Endothelial cell (in vitro differentiated cells): ENCODE results near the gene TMEM238. TPM values are rescaled to one million over a fixed set of nuclear protein-coding genes. Genes with fewer than 3 reads are reported as not detected.

ENCODE experiments used
- DNase-seq: peaks from one replicate; pipeline ENCODE4 v3.0.0; 2021; ENCODE audit warnings: low spot score
- H3K27ac Mint-ChIP-seq: one replicate; pipeline ENCODE4 v1.8.0; 2021; ENCODE audit warnings: mixed read lengths, inconsistent platforms; ENCODE audit not compliant: unreplicated experiment
- H3K27me3 Mint-ChIP-seq: one replicate; pipeline ENCODE4 v1.8.0; 2021; ENCODE audit warnings: mild to moderate bottlenecking, moderate library complexity, mixed read lengths, inconsistent platforms; ENCODE audit not compliant: unreplicated experiment
- H3K36me3 Mint-ChIP-seq: one replicate; pipeline ENCODE4 v1.8.0; 2021; ENCODE audit warnings: mild to moderate bottlenecking, low read depth, mixed read lengths, inconsistent platforms; ENCODE audit not compliant: unreplicated experiment
- H3K4me1 Mint-ChIP-seq: one replicate; pipeline ENCODE4 v1.8.0; 2021; ENCODE audit warnings: mild to moderate bottlenecking, mixed read lengths, inconsistent platforms; ENCODE audit not compliant: unreplicated experiment
- H3K4me3 Mint-ChIP-seq: one replicate; pipeline ENCODE4 v1.8.0; 2021; ENCODE audit warnings: mild to moderate bottlenecking, mixed read lengths, inconsistent platforms; ENCODE audit not compliant: unreplicated experiment
- H3K9me3 Mint-ChIP-seq: one replicate; pipeline ENCODE4 v1.8.0; 2021; ENCODE audit warnings: mixed read lengths, inconsistent platforms; ENCODE audit not compliant: unreplicated experiment
- total RNA-seq: library from RNA; stranded (reverse); fragmentation: NEBNext Ultra II Directional; extraction: Animal tissue kit (Norgen Biotek cat#: 25700); gene quantifications from one replicate; pipeline ENCODE4 v1.2.1, GENCODE V29; 2021; ENCODE audit not compliant: unreplicated experiment
- TF ChIP-seq, protein P1 (sequence below): fragments of 200-600 bp; sonication (generic); IDR thresholded peaks from one replicate; pipeline ENCODE4 v1.5.0; 2021; ENCODE audit warnings: antibody characterized with exemption; ENCODE audit not compliant: unreplicated experiment

TMEM238 gene
- total RNA-seq, 1 donor from 2014 or later = 0.64 TPM

DNA sequence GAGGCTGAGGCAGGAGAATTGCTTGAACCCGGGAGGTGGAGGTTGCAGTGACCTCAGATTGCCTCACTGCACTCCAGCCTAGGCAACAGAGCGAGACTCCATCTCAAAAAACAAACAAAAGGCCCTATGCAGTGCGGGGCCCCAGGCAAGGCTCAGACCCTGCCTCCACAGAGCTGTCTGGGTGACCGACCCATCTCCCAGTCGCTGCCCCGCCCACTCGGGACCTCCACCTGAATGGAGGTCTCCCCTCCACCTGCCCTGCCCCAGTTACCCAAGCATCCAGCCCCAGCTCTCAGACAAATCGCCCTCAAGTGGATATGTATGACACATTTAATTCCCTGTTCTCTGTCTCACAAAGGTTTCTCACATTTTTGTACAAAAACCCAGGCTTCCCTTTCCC is 18.8 kb downstream of the TMEM238 start:
- Mint-ChIP-seq H3K4me3 (no peak overlapping the region), H3K27ac (no peak overlapping the region), H3K27me3 (peaks cover 22% of the 10 kb centered on the region), H3K4me1 (no peaks in the 10 kb centered on the region), H3K36me3 (no peaks in the 10 kb centered on the region), H3K9me3 (no peaks in the 10 kb centered on the region)
- DNase-seq = no peak
- TF ChIP-seq, protein P1, sequence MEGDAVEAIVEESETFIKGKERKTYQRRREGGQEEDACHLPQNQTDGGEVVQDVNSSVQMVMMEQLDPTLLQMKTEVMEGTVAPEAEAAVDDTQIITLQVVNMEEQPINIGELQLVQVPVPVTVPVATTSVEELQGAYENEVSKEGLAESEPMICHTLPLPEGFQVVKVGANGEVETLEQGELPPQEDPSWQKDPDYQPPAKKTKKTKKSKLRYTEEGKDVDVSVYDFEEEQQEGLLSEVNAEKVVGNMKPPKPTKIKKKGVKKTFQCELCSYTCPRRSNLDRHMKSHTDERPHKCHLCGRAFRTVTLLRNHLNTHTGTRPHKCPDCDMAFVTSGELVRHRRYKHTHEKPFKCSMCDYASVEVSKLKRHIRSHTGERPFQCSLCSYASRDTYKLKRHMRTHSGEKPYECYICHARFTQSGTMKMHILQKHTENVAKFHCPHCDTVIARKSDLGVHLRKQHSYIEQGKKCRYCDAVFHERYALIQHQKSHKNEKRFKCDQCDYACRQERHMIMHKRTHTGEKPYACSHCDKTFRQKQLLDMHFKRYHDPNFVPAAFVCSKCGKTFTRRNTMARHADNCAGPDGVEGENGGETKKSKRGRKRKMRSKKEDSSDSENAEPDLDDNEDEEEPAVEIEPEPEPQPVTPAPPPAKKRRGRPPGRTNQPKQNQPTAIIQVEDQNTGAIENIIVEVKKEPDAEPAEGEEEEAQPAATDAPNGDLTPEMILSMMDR = no peak

DNA sequence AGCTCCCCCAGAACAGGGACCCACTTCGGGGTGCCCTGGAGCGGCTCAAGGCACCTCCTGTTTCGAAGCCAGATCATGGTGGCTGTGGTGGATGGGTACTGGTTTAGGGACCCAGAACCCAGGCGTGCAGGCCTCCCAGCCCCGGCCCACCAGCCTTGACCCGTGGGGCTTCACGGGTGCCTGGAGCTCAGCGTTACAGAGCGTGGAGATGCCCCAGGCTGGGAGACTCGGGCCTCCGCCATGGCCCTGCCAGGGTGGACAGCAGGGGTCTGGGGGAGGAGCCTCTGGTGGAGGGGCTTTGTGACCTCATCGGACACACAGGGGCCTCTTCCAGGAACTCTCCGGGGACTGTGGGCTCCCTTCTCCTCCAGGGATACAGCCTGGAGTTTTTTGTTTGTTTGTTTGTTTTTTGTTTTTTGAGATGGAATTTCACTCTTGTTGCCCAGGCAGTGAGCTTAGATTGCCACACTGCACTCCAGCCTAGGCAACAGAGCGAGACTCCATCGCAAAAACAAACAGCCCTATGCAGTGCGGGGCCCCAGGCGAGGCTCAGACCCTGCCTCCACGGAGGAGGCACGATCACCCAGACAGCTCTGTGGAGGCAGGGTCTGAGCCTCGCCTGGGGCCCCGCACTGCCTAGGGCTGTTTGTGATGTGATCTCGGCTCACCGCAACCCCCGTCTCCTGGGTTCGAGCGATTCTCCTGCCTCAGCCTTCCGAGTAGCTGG is 20.9 kb downstream of the TMEM238 start, which contains the start of gene GARIN5B:
TSS of gene GARIN5B (minus strand) at position 271 of the 727 bp plus-strand sequence. CDS start at position 77, 194 bp downstream.
- TF ChIP-seq, protein P1 = no peak
- DNase-seq = no peak
- Mint-ChIP-seq H3K36me3 (no peaks in the 10 kb centered on the region), H3K4me1 (no peaks in the 10 kb centered on the region), H3K27ac (peak within 1 kb of the TSS; percentile 36), H3K9me3 (no peaks in the 10 kb centered on the region), H3K4me3 (no peak within 1 kb of the TSS), H3K27me3 (peaks cover 17% of the 10 kb centered on the region)

DNA sequence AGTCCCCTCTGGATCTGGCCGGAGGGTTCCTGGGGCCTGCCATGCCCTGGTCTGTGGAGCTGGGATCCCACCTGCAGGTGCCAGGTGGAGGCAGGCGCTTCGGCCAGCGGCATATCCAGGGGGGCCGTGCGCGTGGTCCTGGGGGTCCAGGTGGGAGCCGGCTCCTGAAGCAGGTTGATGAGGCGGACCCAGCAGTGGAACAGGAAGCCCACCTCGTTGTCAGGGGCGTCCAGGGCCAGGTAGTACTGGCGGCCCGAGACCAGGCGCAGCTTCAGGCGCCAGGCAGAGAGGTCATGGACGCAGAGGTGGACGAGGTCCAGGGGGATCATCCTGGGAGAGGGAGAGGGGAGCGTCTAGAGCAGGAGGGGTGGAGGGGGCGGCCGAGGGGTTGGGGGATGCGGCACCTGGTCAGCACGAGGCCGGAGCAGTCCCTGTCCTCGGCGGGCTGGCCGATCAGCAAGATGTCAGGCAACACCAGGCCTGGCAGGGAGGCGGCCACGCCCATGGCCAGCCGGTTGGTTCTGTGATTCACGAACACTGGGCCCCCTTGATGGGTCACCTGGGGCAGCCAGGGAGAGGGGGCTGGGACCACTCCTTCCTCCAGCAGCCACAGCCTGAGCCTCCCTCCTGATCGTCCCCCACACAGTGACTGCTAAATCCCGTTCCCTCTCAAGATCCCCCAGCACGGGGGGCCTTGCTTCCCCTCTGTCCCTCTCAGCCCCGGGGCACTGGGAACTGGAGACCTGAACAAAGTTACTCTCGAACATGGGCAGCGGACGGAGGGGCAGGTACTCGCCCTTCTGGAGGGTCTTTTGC is 21.7 kb downstream of the TMEM238 start:
- no peak for DNase-seq
- Mint-ChIP-seq H3K4me3 (no peak overlapping the region), H3K27me3 (peaks cover 15% of the 10 kb centered on the region), H3K9me3 (no peaks in the 10 kb centered on the region), H3K27ac (no peak overlapping the region), H3K4me1 (no peaks in the 10 kb centered on the region), H3K36me3 (peaks cover 3% of the 10 kb centered on the region)
- TF ChIP-seq, protein P1 = no peak

DNA sequence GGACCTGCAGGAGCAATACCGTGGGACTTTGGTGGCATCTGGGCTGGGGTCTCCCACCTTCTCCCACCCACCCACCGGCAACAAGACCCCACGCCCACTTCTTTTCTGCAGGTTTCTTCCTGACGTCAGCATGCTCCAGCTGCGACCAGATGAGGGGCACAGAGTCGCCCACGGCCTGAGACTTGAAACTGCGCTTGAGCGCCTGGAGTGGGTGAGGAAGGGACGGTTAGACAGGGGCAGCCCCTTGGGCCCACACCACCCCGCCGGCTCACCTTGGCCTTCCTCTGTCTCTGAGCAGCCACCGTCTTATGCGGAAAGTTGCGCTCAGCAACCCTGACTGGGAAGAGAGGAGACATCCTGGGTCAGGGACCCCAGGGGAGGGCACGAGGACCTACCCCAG is 23.2 kb downstream of the TMEM238 start:
- TF ChIP-seq, protein P1 = no peak
- peaks cover 16% of the 10 kb centered on the region for H3K27me3 Mint-ChIP-seq
- DNase-seq = no peak
- no peaks in the 10 kb centered on the region for H3K4me1 Mint-ChIP-seq
- H3K27ac Mint-ChIP-seq = no peak overlapping the region
- H3K4me3 Mint-ChIP-seq = no peak overlapping the region
- no peaks in the 10 kb centered on the region for H3K9me3 Mint-ChIP-seq
- peaks cover 3% of the 10 kb centered on the region for H3K36me3 Mint-ChIP-seq
